ENCODE data around the gene MUC15. TPM values are rescaled to one million over a fixed set of nuclear protein-coding genes. Genes with fewer than 3 reads are reported as not detected.

MUC15 gene
- total and polyA plus RNA-seq, 2 donors (not counting 1 experiment from before 2014, with no cell fraction given) = not detected

DNA sequence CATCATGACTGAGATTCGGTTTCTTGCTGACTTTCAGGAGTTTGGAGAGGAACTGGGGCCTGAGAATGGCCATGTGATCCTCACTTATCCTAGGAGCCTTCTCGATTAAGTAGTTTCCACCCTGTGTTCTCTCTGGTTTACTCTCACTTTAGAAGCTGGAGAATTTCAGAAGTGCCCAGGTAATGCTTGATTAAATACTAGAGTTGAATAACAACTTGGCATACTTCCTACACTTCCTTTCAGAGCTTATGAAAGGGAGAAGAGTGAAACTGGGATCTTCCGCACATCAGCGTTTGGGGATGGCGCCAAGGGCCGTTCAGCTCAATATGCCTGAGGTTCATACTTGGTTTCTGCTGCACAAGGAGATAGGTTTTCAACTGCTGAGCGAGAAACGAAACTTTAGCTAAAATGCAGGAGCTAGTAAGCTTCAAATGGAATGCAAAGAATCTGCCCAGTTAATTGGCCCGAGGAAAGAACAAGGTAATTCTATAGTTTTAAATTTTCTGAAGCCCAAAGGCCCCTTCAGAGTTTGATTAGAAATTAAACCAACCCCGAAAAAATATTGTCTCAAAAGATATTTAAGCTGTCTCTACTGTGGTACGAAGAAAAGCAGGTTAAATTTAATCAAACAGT, 823 bp upstream of the MUC15 start:
- TF ChIP-seq EZH2 (IDR thresholded peaks at IDR 0.05; ENCODE audit: low read length, missing control alignments) = no peak
- TF ChIP-seq, protein P1, sequence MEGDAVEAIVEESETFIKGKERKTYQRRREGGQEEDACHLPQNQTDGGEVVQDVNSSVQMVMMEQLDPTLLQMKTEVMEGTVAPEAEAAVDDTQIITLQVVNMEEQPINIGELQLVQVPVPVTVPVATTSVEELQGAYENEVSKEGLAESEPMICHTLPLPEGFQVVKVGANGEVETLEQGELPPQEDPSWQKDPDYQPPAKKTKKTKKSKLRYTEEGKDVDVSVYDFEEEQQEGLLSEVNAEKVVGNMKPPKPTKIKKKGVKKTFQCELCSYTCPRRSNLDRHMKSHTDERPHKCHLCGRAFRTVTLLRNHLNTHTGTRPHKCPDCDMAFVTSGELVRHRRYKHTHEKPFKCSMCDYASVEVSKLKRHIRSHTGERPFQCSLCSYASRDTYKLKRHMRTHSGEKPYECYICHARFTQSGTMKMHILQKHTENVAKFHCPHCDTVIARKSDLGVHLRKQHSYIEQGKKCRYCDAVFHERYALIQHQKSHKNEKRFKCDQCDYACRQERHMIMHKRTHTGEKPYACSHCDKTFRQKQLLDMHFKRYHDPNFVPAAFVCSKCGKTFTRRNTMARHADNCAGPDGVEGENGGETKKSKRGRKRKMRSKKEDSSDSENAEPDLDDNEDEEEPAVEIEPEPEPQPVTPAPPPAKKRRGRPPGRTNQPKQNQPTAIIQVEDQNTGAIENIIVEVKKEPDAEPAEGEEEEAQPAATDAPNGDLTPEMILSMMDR (conservative IDR thresholded peaks at IDR 0.05 in 1 of 2, IDR thresholded peaks at IDR 0.05 in 1 of 2; ENCODE audit: low read depth in 1 of 2, low read length in 2 of 2) = no peak
- Histone ChIP-seq H3K4me2 (ENCODE audit: extremely low read depth, insufficient read depth, low read length) (no peak overlapping the region), H3K4me3 (replicated peaks in 1 of 4; ENCODE audit: control extremely low read depth in 1 of 4, insufficient read depth in 1 of 4, low read depth in 3 of 4, low read length in 4 of 4) (no peak overlapping the region), H3K27ac (ENCODE audit: insufficient read depth, low read length) (no peak overlapping the region), H4K20me1 (ENCODE audit: control insufficient read depth, extremely low read depth, insufficient read depth, low read length) (no peaks in the 10 kb centered on the region), H3K79me2 (ENCODE audit: control insufficient read depth, insufficient read depth, low read length) (no peaks in the 10 kb centered on the region), H3K27me3 (ENCODE audit: control insufficient read depth, insufficient read depth, low read length) (no peaks in the 10 kb centered on the region), H3K9ac (ENCODE audit: insufficient read depth, low read length) (no peak overlapping the region), H2AFZ (ENCODE audit: low read length) (no peak overlapping the region), H3K36me3 (ENCODE audit: control insufficient read depth, insufficient read depth, low read length) (no peaks in the 10 kb centered on the region), H3K9me3 (ENCODE audit: control insufficient read depth, insufficient read depth, low read depth, low read length) (no peaks in the 10 kb centered on the region), H3K4me1 (ENCODE audit: control insufficient read depth, extremely low read depth, insufficient read depth, low read length) (no peaks in the 10 kb centered on the region)
- no peak for DNase-seq (ENCODE audit: low read depth in 2 of 2)

DNA sequence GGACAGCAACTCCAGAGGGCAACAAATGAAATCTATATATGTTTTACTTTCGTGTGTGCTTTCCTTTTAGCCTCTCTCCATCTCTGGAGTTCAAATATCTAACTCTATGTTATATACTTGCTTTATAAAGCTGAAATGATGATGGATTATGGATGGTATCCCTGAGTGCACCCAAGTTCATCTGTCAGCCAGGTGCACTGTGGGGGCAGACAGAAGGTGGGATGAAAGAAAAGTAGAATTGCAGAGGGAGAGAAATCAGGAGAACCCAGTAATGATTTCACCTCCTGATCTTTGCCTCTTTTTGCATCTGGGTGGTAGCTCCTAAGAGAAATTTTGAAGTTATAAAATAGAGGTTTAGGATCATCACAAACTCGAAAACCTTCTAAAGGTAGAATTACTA, 2.4 kb downstream of the MUC15 start:
- Histone ChIP-seq H3K4me1 (ENCODE audit: control insufficient read depth, extremely low read depth, insufficient read depth, low read length) (no peaks in the 10 kb centered on the region), H3K79me2 (ENCODE audit: control insufficient read depth, insufficient read depth, low read length) (no peaks in the 10 kb centered on the region), H3K27ac (ENCODE audit: insufficient read depth, low read length) (no peak overlapping the region), H4K20me1 (ENCODE audit: control insufficient read depth, extremely low read depth, insufficient read depth, low read length) (no peaks in the 10 kb centered on the region), H3K4me2 (ENCODE audit: extremely low read depth, insufficient read depth, low read length) (no peak overlapping the region), H3K36me3 (ENCODE audit: control insufficient read depth, insufficient read depth, low read length) (no peaks in the 10 kb centered on the region), H3K9ac (ENCODE audit: insufficient read depth, low read length) (no peak overlapping the region), H3K9me3 (ENCODE audit: control insufficient read depth, insufficient read depth, low read depth, low read length) (no peaks in the 10 kb centered on the region), H3K4me3 (replicated peaks in 1 of 4; ENCODE audit: control extremely low read depth in 1 of 4, insufficient read depth in 1 of 4, low read depth in 3 of 4, low read length in 4 of 4) (no peak overlapping the region), H2AFZ (ENCODE audit: low read length) (no peak overlapping the region), H3K27me3 (ENCODE audit: control insufficient read depth, insufficient read depth, low read length) (no peaks in the 10 kb centered on the region)
- no peak for DNase-seq (ENCODE audit: low read depth in 2 of 2)
- TF ChIP-seq, protein P1 (conservative IDR thresholded peaks at IDR 0.05 in 1 of 2, IDR thresholded peaks at IDR 0.05 in 1 of 2; ENCODE audit: low read depth in 1 of 2, low read length in 2 of 2) = no peak
- no peak for TF ChIP-seq EZH2 (IDR thresholded peaks at IDR 0.05; ENCODE audit: low read length, missing control alignments)

DNA sequence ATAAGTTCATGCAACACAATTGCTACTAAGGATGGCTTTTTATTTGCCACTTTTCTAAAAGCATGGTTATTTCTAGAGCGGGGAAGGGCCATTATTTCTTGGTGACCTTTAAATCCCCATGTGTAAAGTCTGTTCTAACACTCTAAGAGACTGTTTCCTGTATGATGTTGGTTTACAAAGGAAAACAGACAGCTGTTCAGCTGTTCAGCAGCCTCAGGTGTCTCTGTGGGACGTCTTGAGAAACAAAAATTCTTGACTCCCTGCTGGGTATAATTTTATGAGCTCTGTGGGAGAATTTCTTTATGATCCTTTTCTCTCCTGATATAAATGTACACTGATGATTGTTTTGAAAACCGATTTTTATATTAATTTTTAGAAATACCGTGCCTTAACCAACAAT, 13.9 kb downstream of the MUC15 start:
- Histone ChIP-seq H3K4me1 (ENCODE audit: control insufficient read depth, extremely low read depth, insufficient read depth, low read length) (no peaks in the 10 kb centered on the region), H3K9ac (ENCODE audit: insufficient read depth, low read length) (no peak overlapping the region), H2AFZ (ENCODE audit: low read length) (no peak overlapping the region), H3K27ac (ENCODE audit: insufficient read depth, low read length) (no peak overlapping the region), H3K4me2 (ENCODE audit: extremely low read depth, insufficient read depth, low read length) (no peak overlapping the region), H4K20me1 (ENCODE audit: control insufficient read depth, extremely low read depth, insufficient read depth, low read length) (no peaks in the 10 kb centered on the region), H3K4me3 (replicated peaks in 1 of 4; ENCODE audit: control extremely low read depth in 1 of 4, insufficient read depth in 1 of 4, low read depth in 3 of 4, low read length in 4 of 4) (no peak overlapping the region), H3K9me3 (ENCODE audit: control insufficient read depth, insufficient read depth, low read depth, low read length) (no peaks in the 10 kb centered on the region), H3K27me3 (ENCODE audit: control insufficient read depth, insufficient read depth, low read length) (no peaks in the 10 kb centered on the region), H3K36me3 (ENCODE audit: control insufficient read depth, insufficient read depth, low read length) (no peaks in the 10 kb centered on the region), H3K79me2 (ENCODE audit: control insufficient read depth, insufficient read depth, low read length) (no peaks in the 10 kb centered on the region)
- TF ChIP-seq, protein P1 (conservative IDR thresholded peaks at IDR 0.05 in 1 of 2, IDR thresholded peaks at IDR 0.05 in 1 of 2; ENCODE audit: low read depth in 1 of 2, low read length in 2 of 2) = no peak
- no peak for TF ChIP-seq EZH2 (IDR thresholded peaks at IDR 0.05; ENCODE audit: low read length, missing control alignments)
- no peak for DNase-seq (ENCODE audit: low read depth in 2 of 2)
